NB4 (cell line): ENCODE results near the gene ABHD11.

Experiments
- DNase-seq: peaks from one replicate; pipeline ENCODE4 v3.0.0; 2010; ENCODE audit warnings: low read depth
- H3K4me3 ChIP-seq: one replicate; pipeline ENCODE4 v1.5.1; 2011; ENCODE audit warnings: mild to moderate bottlenecking, low read depth, low read length, moderate library complexity
- CTCF ChIP-seq: IDR thresholded peaks from one replicate; pipeline ENCODE4 v1.5.1; 2012; ENCODE audit warnings: low read depth, low read length
- MAX ChIP-seq: IDR thresholded peaks from 2 replicates; pipeline ENCODE4 v1.6.1; 2011; ENCODE audit warnings: low read depth, low read length
- MYC ChIP-seq: IDR thresholded peaks from 2 replicates; pipeline ENCODE4 v1.6.1; 2011; ENCODE audit warnings: low read depth, low read length
- POLR2A ChIP-seq: IDR thresholded peaks from 2 replicates; pipeline ENCODE4 v1.6.1; 2011; ENCODE audit warnings: mild to moderate bottlenecking; ENCODE audit not compliant: insufficient read length; ENCODE audit errors: extremely low read depth

Gene ABHD11

GRCh38 chr7:73734619-73735527 is 3.7 kb downstream of the ABHD11 start:
- no peak; the same call in 1 of the 2 replicates for TF ChIP-seq MAX
- peak; percentile 6 for TF ChIP-seq POLR2A
- peak; percentile 97 for TF ChIP-seq CTCF
- H3K4me3 ChIP-seq, result no peak overlapping the region
- DNase-seq, result peak; percentile 94

DNA sequence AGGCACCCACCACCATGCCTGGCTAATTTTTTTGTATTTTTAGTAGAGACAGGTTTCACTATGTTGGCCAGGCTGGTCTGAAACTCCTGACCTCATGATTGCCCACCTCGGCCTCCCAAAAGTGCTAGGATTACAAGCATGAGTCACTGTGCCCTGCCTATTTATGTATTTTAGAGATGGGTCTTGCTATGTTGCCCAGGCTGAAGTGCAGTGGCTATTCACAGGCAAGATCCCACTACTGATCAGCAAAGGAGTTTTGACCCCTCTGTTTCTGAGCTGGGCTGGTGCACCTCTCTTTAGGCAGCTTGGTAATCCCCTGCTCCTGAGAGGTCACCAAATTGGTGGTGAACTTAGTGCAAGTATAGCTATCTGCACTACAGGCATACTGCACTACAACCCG is 6.2 kb downstream of the ABHD11 start:
- no peak for DNase-seq
- TF ChIP-seq MAX (no peak), MYC (no peak), CTCF (no peak), POLR2A (no peak)
- no peak overlapping the region for H3K4me3 ChIP-seq

GRCh38 chr7:73730485-73730884 is 8.1 kb downstream of the ABHD11 start:
- no peak for TF ChIP-seq MYC
- TF ChIP-seq MAX, result no peak
- no peak for TF ChIP-seq POLR2A
- no peak for TF ChIP-seq CTCF

GRCh38 chr7:73728551-73728950 is 10.1 kb downstream of the ABHD11 start:
- TF ChIP-seq MAX, result no peak
- TF ChIP-seq POLR2A, result no peak
- TF ChIP-seq CTCF, result no peak
- no peak for TF ChIP-seq MYC
- DNase-seq, result no peak
- no peak overlapping the region for H3K4me3 ChIP-seq

More at GRCh38 chr7:73730485-73730884, 8.1 kb downstream of the ABHD11 start:
- H3K4me3 ChIP-seq, result no peak overlapping the region
- no peak for DNase-seq

DNA sequence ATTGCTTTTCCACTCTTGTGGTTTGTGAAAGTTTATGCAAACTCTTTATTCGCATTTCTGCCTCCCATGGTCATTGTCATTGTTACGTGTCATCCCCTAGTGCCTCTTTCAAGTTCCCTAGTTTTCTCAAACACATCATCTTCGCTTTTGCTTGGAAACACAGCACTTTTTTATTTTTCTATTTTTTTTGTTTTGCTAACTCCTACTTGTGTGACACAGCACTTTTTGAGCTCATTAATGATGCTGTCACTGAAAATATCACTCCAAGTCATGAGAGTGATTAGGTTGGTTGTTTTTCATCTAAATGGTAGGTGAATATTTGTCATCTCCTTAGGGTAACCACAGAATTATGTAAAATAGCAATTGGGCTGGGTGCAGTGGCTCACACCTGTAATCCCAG is 10.7 kb downstream of the ABHD11 start:
- DNase-seq, result no peak
- no peak overlapping the region for H3K4me3 ChIP-seq
- TF ChIP-seq CTCF (no peak), MAX (no peak), POLR2A (no peak), MYC (no peak)
